DMS 273 treated with DMSO at 0.1 percent for 48 hours (cell line): ENCODE measurements around the gene SORCS2.

Source experiments
- DNase-seq: peaks from one replicate; lab custom pipeline; 2025; lab: John Stamatoyannopoulos, UW

Gene SORCS2

DNA sequence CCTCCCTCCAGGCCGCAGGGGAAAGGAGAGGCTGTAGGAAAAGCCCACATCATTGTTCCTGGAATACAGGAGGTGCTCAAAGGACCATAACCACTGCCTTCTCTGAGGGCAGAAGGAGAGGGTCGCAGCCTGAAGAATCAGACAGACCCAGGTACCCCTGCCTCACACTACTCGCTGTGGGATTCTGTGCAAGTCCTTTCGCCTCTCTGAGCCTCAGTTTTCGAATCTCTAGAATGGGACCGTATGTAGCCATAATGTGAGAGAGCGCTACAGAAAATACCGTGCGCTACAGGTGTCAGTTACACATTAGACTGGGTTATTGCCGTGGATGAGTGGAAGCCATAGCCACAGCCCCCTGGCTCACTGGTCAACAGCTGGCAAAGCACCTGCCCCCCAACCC, 320.6 kb downstream of the SORCS2 start:
- DNase-seq = no peak

DNA sequence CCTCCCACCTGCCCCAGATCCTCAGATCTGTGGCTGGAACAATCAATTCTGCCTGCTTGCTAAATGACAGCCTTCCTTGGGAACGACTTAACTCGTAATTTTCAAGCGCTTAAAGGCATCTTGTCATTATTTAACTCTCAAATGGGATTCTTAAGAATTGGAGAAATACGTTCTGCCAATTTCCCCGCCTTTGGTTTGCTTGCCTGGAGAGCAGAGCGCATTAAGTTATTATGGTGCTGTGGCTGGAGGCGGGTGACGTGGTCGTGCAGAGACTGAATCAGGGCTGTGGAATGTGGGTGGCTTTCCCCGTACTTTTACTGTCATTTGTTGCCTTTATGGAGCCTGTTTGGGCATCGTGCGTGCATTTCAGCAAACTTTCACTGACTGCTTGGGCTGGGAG, 321.3 kb downstream of the SORCS2 start:
- no peak for DNase-seq

- DNase-seq = no peak
Measured at GRCh38 chr4:7514281-7514680, 321.9 kb downstream of the SORCS2 start.

DNA sequence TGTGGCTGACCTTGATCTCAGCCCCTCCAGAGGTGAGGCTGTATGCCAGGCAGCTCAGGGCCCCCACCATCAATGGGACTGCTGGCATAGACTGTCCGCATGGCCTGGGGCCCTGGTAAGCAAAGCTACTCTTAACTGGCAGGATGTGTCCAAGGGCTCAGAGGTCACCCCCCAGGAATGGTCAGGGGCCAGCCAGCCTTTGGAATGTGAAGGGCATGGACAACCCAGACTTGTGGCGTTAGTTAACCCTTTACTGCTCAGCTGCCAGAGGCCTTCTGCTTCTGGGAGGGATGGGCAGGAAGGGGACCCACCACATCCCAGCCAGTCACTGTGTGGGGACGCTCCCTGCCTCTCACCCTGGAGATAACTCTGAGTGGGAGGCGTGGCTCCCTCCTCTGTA, 322.5 kb downstream of the SORCS2 start:
- DNase-seq = no peak

DNA sequence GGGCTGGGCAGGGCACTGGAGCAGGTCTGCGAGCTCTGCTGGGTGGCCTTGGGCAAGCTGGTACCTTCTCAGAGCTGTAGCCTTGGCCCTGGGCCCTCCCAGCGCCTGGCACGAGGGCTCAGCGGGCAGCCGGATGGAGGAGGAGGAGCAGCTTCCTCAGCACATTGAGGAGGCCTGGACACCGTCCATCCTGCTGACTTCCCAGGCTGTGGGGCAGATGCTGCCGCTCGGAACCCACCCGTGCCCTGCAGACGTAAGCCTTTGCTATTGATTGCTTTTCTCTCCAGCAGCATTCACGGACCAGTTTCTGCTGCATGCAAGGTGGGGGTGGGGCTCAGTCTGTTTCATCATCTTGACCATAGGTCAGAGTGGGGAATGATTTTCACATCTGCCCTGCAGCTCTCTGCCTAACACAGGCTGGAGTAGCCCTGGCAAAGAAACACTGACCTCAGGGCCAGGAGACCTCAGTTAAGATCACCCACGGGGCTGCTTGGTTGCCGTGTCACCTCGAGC, 323.1 kb downstream of the SORCS2 start:
- no peak for DNase-seq

GRCh38 chr4:7516096-7516772, 323.9 kb downstream of the SORCS2 start:
- no peak for DNase-seq

DNA sequence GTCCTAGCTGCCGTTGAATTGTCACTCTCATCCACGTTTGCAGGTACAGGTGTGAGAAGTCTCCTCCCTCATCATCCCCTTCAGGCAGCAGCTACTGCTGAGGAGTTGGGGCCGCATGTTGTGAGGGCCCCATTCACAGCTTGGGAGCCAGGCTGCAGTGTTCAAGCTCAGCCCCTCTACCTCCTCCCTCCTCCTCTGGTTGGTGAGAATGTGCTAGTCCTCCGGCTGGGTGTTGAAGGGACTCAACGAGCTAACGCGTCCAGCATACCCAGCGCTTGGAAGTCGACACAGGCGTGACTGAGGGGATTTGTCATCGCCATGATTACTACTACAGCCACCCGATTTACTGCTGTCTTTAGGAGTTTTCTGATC, 324.4 kb downstream of the SORCS2 start:
- DNase-seq = no peak

- DNase-seq = no peak
Measured at GRCh38 chr4:7518871-7519637, 326.7 kb downstream of the SORCS2 start.

DNA sequence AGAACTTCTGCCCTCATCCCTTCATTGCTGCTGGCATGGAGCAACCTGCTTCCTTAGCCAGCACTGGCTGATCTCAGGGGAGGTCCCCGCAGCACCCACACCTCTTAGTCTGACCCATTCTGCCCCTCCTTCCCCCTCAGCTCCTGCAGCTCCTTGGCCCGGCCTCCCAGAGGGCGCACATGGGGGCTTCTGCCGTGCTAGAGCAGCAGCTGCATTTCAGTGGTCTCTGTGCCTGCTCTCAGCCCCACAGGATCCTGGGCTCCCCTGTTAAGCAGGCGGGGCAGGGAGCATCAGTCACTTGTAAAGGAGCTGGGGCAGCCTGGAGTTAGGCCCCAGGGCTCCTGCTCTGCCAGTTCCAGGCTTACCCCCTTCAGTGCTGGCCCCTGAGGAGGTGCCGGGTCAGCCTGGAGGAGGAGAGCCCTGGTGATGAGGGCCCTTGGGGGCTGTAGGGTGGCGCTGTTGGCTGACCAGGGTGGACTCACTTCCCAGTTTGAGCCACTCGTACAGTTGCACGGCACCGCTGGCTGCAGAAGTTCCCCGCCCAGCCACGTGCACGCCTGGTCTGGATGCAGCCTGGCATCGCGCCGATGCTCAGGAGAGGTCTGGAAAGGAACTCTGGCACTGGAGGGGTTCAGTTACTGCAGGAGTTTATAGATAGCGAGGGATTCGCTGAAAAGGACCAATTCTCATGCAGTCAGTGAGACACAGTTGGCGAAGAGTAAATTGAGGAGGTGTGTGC, 327.5 kb downstream of the SORCS2 start:
- no peak for DNase-seq

DNA sequence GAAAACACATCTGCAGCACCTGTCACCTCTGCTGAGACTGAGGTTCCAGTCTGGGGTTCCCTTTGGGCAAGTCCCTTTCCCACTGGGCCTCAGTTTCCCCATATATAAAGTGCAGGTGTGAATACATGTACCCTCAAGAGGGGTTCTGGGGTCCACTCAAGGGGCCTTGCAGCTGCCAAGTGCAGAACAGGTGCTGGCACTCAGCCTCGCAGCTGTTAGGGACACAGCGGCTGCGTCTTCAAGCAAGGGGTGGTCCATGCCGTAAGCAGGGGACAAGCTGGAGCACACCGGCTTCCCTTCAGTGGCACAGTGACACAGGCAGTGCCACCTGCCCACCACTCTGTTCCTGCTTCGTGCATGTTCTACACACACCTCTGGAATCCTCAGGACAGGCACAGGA, 329.3 kb downstream of the SORCS2 start:
- DNase-seq = no peak

DNA sequence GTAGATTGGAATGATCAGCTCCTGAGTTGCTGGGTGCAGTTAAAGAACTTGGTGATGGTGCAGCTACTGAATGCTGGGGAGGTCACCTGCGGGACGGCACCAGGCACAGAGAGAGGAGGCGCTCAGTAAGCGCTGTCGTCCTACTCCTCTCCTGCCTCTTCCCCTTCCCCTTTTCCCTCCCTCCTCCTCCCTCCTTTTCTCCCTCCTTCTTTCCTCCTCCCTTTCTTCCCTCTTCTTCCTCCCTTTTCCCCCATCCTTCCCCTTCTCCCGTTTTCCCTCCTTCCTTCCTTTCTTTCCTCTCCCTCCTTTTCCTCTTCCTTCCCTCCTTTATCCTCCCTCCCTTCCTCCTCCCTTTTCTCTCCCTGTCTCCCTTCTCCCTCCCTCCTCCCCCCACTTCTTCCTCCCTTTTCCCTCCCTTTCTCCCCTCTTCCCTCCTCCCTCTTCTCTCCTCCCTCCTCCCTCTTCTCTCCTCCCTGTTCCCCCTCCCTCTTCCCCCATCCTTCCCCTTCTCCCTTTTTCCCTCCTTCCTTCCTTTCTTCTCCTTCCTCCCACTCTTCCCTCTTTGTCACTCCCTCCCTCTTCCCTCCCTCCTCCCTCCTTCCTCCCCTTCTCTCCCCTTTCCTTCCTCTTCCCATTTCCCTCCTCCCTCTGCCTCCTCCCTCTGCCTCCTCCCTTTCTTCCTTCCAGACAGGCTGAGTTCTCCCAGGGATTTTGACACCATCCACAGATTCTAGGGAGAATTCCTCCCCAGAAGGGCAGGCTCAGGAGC, 330.3 kb downstream of the SORCS2 start:
- DNase-seq = no peak

DNA sequence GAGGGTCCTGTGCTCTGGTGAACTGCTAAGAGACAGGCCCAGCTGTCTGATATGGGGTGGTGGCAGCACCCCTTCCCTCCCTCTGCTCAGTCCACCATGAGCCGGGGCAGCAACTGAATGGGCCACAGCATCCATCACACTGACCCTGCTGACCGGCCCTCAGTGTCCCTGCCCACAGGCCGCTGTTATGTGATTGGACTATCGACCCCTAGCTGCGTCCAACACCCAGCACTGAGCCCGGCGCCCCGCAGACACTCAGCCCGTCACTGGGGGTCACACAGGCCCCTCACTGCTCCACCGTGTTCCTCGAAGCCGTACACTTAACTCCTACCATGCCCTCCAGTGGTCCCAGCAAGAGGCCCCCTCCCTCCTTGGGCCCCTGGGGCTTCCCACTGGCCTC, 331.2 kb downstream of the SORCS2 start:
- no peak for DNase-seq

DNA sequence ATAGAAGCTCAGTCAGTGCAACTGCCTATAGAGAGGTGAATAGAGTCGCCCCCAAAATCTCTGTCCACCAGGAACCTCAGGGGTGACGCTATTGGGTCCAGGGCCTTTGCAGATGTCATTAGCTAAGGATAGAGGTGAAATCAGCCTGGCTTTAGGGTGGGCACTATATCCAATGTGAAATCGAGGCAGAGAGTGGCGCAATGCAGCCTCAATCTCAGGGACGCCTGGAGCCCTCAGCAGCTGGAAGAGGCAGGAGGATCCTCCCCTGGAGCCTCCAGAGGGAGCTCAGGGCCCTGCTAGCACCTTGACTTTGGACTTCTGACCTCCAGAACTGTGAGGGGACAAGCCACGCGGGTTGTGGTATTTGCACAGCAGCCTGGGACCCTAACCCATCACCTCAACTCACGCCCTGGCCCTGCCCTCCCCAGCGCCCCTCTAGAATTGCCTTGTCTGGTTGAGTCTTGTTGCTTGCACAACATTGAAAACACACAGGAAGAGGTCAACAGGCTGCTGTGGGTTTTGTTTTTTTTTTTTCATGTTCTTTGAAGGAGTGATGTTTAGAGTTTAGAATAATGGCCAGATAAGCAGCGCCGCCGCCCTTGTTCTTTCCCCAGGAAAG, 331.8 kb downstream of the SORCS2 start:
- DNase-seq = no peak

DNA sequence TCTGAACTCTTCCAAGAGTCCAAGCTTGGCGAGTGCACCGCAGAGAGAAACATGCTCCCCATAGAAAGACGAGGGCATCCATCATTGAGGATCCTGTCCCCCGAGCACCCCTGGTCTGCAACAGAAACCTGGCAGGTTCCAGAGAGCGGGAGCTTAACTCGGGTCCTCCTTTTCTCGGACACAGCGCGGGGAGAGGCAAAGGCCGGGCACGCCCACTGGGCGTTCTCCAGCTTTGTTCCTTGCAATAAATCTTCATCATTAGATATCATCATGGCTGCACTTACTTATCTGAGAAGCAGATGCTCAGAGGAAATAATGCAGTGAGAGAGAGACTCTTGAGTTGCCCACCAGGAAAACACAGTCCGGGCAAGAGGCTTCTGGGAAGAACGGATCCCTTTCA, 332.5 kb downstream of the SORCS2 start:
- no peak for DNase-seq

GRCh38 chr4:7526491-7526890, 334.2 kb downstream of the SORCS2 start:
- no peak for DNase-seq

GRCh38 chr4:7526929-7527535, 334.7 kb downstream of the SORCS2 start:
- no peak for DNase-seq

DNA sequence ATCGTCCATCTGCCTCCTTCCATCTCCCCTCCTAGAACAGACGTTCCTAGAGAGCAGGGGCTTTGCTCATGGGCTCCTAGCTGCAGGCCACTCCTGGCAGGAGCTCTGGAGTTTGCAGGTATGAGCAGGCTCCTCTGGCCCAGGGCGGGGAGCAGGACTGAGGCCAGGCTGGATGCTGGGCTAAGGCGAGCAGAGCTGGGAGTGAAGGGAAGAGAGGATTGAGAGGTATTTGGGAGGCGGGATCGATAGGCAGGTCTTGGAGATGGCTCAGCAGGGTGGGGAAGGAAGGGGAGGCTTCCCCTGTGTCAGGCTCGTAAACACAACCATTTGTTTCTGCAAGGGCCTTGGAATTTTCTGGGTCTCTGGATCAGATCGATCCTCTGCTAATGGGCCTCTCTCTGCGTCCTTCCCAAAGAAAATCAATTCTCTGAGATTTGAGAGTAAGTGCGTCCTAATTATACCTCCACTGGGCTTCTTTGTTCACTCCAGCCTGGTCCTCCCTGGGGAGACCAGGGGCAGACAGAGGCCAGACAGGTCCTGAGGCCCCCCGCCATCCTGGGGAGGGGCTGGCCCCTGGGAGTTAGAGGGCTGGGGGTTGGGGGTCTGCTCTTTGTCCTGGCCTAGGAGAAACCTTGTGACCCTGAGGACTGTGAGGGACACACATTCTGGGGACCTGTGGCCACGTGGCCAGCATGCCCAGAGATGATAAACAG, 337.2 kb downstream of the SORCS2 start:
- DNase-seq = no peak

GRCh38 chr4:7530082-7530481, 337.7 kb downstream of the SORCS2 start:
- no peak for DNase-seq

DNA sequence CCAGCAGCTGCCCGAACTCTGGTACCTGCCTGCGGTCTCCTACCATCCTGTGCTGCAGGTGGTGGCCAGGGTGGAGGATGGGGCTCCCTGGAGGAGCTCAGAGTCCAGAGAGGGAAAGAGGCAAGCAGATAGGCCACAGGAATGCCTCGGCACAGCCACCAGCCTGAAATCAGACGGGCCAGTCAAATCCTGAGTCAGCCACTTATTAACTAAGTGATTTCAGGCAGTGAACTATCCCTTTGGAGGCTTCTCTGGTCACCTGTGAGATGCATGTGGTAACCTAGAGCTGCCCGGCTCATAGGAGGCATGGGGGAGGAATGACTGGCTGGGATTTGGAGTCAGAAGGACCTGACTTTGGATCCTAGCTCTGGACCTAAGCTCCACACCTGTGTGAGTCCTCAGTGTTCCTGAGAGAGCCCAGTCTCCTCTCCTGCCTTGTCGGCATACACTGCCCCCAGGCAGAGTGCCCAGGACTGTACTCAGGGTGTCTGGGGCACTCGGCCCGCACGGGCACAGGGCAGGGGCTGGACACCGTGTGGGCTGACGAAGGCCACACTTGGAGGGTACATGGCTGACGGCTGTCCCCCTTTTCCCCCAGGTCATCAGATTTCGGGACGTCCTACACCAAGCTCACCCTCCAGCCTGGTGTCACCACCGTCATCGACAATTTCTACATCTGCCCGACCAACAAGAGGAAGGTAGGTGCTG, 338.7 kb downstream of the SORCS2 start:
- no peak for DNase-seq

DNA sequence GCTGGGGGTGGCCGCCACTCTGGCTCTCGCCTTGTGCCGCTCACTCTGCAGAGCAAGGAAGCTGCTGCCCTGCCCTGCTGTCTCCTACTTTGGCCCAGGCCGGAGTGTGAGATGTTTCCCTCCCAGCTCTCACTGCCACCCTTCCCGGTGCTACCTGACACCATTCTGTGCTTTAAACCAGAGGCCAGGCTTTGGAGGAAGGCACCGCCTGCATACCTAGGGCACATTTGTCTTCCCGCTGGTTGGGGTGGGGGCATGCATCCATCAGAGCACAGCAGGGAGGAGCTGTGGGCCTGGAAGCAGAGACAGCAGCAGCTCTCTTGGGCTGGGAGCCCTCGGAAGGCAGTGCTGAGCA, 339.3 kb downstream of the SORCS2 start:
- no peak for DNase-seq
